BJ (cell line): Measurements from ENCODE around the gene FBXO34. TPM values are rescaled to one million over a fixed set of nuclear protein-coding genes. Genes with fewer than 3 reads are reported as not detected.
"Not testable (repeated sequence)": the region's sequence is repeated elsewhere in the genome, so short reads cannot be mapped to it uniquely, and the experiment has no call there.

Source experiments
- CTCF ChIA-PET: fragments of 350-600 bp; formaldehyde crosslinking; extraction: SDS; loops from one replicate; lab custom pipeline; 2021; ENCODE audit warnings: antibody characterized with exemption, inconsistent platforms; lab: Yijun Ruan, JAX
- POLR2A ChIA-PET: fragments of 300-600 bp; sonication (Branson Sonifier 250); formaldehyde crosslinking; extraction: SDS; loops from one replicate; lab custom pipeline; 2021; ENCODE audit warnings: antibody characterized with exemption; lab: Charles Lee
- DNase-seq: peaks from one replicate; pipeline ENCODE4 v3.0.0-alpha.2; 2011; ENCODE audit warnings: low read depth
- H3K27me3 ChIP-seq: 2 replicates; pipeline ENCODE4 v1.6.0; 2011; ENCODE audit warnings: low read length; ENCODE audit not compliant: control insufficient read depth, insufficient read depth
- H3K36me3 ChIP-seq: 2 replicates; pipeline ENCODE4 v1.5.1; 2011; ENCODE audit warnings: low read length; ENCODE audit not compliant: control insufficient read depth, insufficient read depth
- H3K4me3 ChIP-seq: 2 replicates; pipeline ENCODE4 v1.5.1; 2011; ENCODE audit warnings: low read depth, mild to moderate bottlenecking, control low read depth, low read length
- CTCF ChIP-seq: IDR thresholded peaks from 2 replicates; pipeline ENCODE4 v1.5.1; 2011; ENCODE audit warnings: low read depth, mild to moderate bottlenecking, control low read depth, inconsistent platforms, low read length, moderate library complexity; ENCODE audit not compliant: insufficient read depth
- polyA plus RNA-seq: library from polyadenylated mRNA; depleted of rRNA; stranded (reverse); fragments of >200 nt; gene quantifications from 2 replicates; pipeline ENCODE4 v1.2.3, GENCODE V29; 2011

Gene FBXO34
- polyA plus RNA-seq, 1 experiment: 15.0 TPM

DNA sequence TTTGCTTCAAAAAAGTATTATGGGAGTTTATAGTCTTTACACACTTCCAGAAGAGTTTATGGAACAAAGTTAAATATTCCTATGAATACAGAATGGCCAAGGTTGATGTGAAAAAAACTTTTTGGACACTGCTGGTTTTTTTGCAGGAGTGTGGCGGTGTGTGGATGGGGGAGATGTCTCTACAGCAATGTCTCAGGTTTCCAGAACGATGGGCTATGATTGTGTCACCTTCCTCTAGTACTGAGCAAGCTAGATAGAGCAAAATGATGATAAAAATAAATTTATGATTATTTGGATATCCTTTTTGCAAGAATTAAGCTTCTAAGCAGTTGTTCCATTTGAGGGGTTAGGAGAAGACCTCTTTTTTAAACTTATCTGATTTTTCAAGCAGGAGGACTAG is 37.9 kb downstream of the FBXO34 start:
- ChIA-PET CTCF (interaction anchor here (1.2 to 2.5 kb wide), 3 partner anchors 9 to 45 kb away, joined by 3 to 6 read pairs (median 6); no protein-coding TSS in a partner anchor), POLR2A (no interaction called here)
- no peaks in the 10 kb centered on the region for H3K36me3 ChIP-seq
- no peak for DNase-seq
- TF ChIP-seq CTCF: no peak
- H3K27me3 ChIP-seq: no peaks in the 10 kb centered on the region
- H3K4me3 ChIP-seq: no peak overlapping the region

- POLR2A ChIA-PET: no interaction called here
- no peak for DNase-seq
- H3K36me3 ChIP-seq: no peaks in the 10 kb centered on the region
- TF ChIP-seq CTCF: no peak
- H3K4me3 ChIP-seq: no peak overlapping the region
- CTCF ChIA-PET: interaction anchor here (0.7 to 2.5 kb wide), 4 partner anchors 8 to 64 kb away, joined by 3 to 7 read pairs (median 6); no protein-coding TSS in a partner anchor
- no peaks in the 10 kb centered on the region for H3K27me3 ChIP-seq
Measured at GRCh38 chr14:55309761-55310365, 38.6 kb downstream of the FBXO34 start.

DNA sequence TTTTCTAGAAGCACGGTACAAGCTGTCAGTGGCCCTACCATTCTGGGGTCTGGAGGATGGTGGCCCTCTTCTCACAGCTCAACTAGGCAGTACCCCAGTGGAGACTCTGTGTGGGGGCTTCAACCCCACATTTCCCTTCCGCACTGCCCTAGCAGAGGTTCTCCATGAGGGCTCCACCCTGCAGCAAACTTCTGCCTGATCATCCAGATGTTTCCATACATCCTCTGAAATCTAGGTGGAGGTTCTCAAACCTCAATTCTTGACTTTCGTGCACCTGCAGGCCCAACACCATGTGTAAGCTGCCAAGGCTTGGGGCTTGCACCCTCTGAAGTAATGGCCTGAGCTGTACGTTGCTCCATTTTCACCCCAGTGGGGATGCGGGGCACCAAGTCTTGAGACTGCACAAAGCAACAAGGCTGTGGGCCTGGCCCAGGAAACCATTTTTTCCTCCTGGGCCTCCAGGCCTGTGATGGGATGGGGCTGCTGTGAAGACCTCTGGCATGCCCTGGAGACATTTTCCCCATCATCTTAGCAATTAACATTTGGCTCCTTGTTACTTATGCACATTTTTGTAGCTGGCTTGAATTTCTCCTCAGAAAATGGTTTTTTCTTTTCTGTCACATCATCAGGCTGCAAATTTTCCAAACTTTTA is 41.3 kb downstream of the FBXO34 start:
- CTCF ChIA-PET: not testable (repeated sequence)

DNA sequence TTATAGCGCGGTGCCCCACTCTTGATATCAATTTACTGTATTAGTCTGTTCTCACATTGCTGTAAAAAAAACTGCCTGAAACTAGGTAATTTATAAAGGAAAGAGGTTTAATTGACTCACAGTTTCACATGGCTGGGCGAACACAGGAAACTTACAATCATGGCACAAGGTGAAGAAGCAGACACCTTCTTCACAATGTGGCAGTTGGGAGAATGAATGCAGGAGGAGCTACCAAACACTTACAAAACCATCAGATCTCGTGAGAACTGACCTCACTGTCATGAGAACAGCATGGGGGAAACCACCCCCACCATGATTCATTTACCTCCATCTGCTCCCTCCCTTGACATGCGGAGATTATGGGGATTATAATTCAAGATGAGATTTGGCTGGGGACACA is 42.3 kb downstream of the FBXO34 start:
- no peak for TF ChIP-seq CTCF
- Histone ChIP-seq H3K36me3 (no peaks in the 10 kb centered on the region; the same call in 1 of the 2 replicates), H3K27me3 (no peaks in the 10 kb centered on the region), H3K4me3 (no peak overlapping the region)
- POLR2A ChIA-PET: no interaction called here
- no peak for DNase-seq
- CTCF ChIA-PET: no interaction called here

More for the DNA sequence above, 41.3 kb downstream of the FBXO34 start:
- POLR2A ChIA-PET, DNase-seq, H3K36me3 ChIP-seq, H3K4me3 ChIP-seq, H3K27me3 ChIP-seq: not testable (repeated sequence)

- Histone ChIP-seq H3K4me3 (no peak overlapping the region), H3K36me3 (no peaks in the 10 kb centered on the region; the same call in 1 of the 2 replicates), H3K27me3 (no peaks in the 10 kb centered on the region)
- CTCF ChIA-PET: interaction anchor here (0.6 kb wide), 1 partner anchor 44 kb away, joined by 4 read pairs; no protein-coding TSS in a partner anchor
- POLR2A ChIA-PET: no interaction called here
- TF ChIP-seq CTCF: no peak
- DNase-seq: no peak
Measured at GRCh38 chr14:55314449-55314848, 43.2 kb downstream of the FBXO34 start.
